CD14-positive monocyte (primary cell): ENCODE results near the gene HTR6. TPM values are rescaled to one million over a fixed set of nuclear protein-coding genes. Genes with fewer than 3 reads are reported as not detected.

Experiments
- DNase-seq, 3 donors: peaks; one replicate each; pipeline ENCODE4 v3.0.0-alpha.2; 2011 to 2022
- H2AFZ ChIP-seq: 2 replicates; pipeline ENCODE4 v1.6.0; 2012; ENCODE audit warnings: mild to moderate bottlenecking, low read depth, low read length, inconsistent platforms; ENCODE audit not compliant: insufficient read depth, poor library complexity, severe bottlenecking
- H3K27ac ChIP-seq, 2 donors: 1 replicate in 1 of 2; 2 replicates in 1 of 2; pipeline ENCODE4 v1.5.1; 2012 to 2013; ENCODE audit warnings: low read length in 2 of 2, control low read depth in 1 of 2, inconsistent platforms in 1 of 2, low read depth in 1 of 2, mild to moderate bottlenecking in 1 of 2
- H3K27me3 ChIP-seq, 2 donors: one replicate each; pipeline versions ENCODE4 v1.6.0 to v1.6.1; 2011 to 2013; ENCODE audit warnings: low read length in 2 of 2; ENCODE audit not compliant: control insufficient read depth in 2 of 2, insufficient read depth in 2 of 2
- H3K36me3 ChIP-seq, 2 donors: replicated peaks in 1 of 2; 1 replicate in 1 of 2; 2 replicates in 1 of 2; pipeline versions ENCODE4 v1.5.1 to v1.6.1; 2012 to 2013; ENCODE audit warnings: low read length in 2 of 2, control low read depth in 1 of 2, inconsistent platforms in 1 of 2, mild to moderate bottlenecking in 1 of 2; ENCODE audit not compliant: insufficient read depth in 2 of 2, control insufficient read depth in 1 of 2
- H3K4me1 ChIP-seq, 2 donors: 1 replicate in 1 of 2; 2 replicates in 1 of 2; pipeline versions ENCODE4 v1.5.1 to v1.6.1; 2012 to 2013; ENCODE audit warnings: low read length in 2 of 2, control low read depth in 1 of 2, inconsistent platforms in 1 of 2, mild to moderate bottlenecking in 1 of 2, moderate library complexity in 1 of 2; ENCODE audit not compliant: insufficient read depth in 2 of 2, control insufficient read depth in 1 of 2
- H3K4me2 ChIP-seq: replicated peaks from 2 replicates; pipeline ENCODE3; 2012; ENCODE audit warnings: low read length, moderate library complexity, mild to moderate bottlenecking; ENCODE audit not compliant: poor library complexity, severe bottlenecking; ENCODE audit errors: extremely low read depth
- H3K4me3 ChIP-seq, 3 experiments: fragments of 200-600 bp in 1 of 3; sonication (generic) in 1 of 3; replicated peaks in 1 of 3; 1 replicate in 2 of 3; 2 replicates in 1 of 3; pipeline ENCODE4 v1.5.1; 2011 to 2013; ENCODE audit warnings: low read length in 3 of 3, mild to moderate bottlenecking in 3 of 3, control low read depth in 2 of 3, low read depth in 2 of 3, inconsistent platforms in 1 of 3, moderate library complexity in 1 of 3
- H3K79me2 ChIP-seq: 2 replicates; pipeline ENCODE4 v1.6.0; 2012; ENCODE audit warnings: mild to moderate bottlenecking, control low read depth, inconsistent platforms, low read length, moderate library complexity; ENCODE audit not compliant: insufficient read depth
- H3K9ac ChIP-seq: 2 replicates; pipeline ENCODE4 v1.6.0; 2017; ENCODE audit warnings: low read length, mild to moderate bottlenecking; ENCODE audit not compliant: insufficient read depth, poor library complexity, severe bottlenecking
- H3K9me3 ChIP-seq, 2 donors: replicated peaks in 1 of 2; 1 replicate in 1 of 2; 2 replicates in 1 of 2; pipeline versions ENCODE4 v1.5.1 to v1.6.1; 2012 to 2013; ENCODE audit warnings: low read length in 2 of 2, control low read depth in 1 of 2; ENCODE audit not compliant: control insufficient read depth in 1 of 2, insufficient read depth in 1 of 2
- H4K20me1 ChIP-seq: 2 replicates; pipeline ENCODE4 v1.6.0; 2012; ENCODE audit warnings: mild to moderate bottlenecking, low read length, control low read depth, moderate library complexity; ENCODE audit not compliant: insufficient read depth
- H3K27ac Mint-ChIP-seq, 7 donors: one replicate each; pipeline ENCODE4 v1.8.0; 2020; ENCODE audit warnings: mild to moderate bottlenecking in 7 of 7, mixed read lengths in 7 of 7, moderate library complexity in 6 of 7, inconsistent platforms in 2 of 7
- H3K27me3 Mint-ChIP-seq, 3 donors: one replicate each; pipeline ENCODE4 v1.8.0; 2021 to 2022; ENCODE audit warnings: low read depth in 3 of 3, mild to moderate bottlenecking in 3 of 3, mixed read lengths in 3 of 3, moderate library complexity in 3 of 3, inconsistent platforms in 1 of 3
- H3K36me3 Mint-ChIP-seq, 2 donors: one replicate each; pipeline ENCODE4 v1.8.0; 2020; ENCODE audit warnings: mixed read lengths in 2 of 2, inconsistent platforms in 1 of 2, mild to moderate bottlenecking in 1 of 2
- H3K4me1 Mint-ChIP-seq: one replicate; pipeline ENCODE4 v1.8.0; 2020; ENCODE audit warnings: mild to moderate bottlenecking, mixed read lengths
- H3K4me3 Mint-ChIP-seq, 2 donors: one replicate each; pipeline ENCODE4 v1.8.0; 2020; ENCODE audit warnings: mild to moderate bottlenecking in 2 of 2, mixed read lengths in 2 of 2, moderate library complexity in 1 of 2
- H3K9me3 Mint-ChIP-seq, 7 donors: one replicate each; pipeline ENCODE4 v1.8.0; 2020 to 2022; ENCODE audit warnings: mixed read lengths in 7 of 7, mild to moderate bottlenecking in 6 of 7, moderate library complexity in 6 of 7, inconsistent platforms in 2 of 7
- WGBS: methylation state at CpG from one replicate; pipeline ENCODE4 v1.1.5; 2013; ENCODE audit warnings: missing lambda C conversion rate; ENCODE audit not compliant: insufficient coverage; 5-methylcytosine and 5-hydroxymethylcytosine counted together
- intact Hi-C, 2 donors: fragments of 100-400 bp; cut with micrococcal nuclease; formaldehyde crosslinking; loops; one replicate each; pipeline versions ENCODE4 v1.15.0 to v1.15.1; 2023
- polyA plus RNA-seq, 3 donors: library from polyadenylated mRNA; depleted of rRNA in 1 of 3; unstranded in 2 of 3; stranded (reverse) in 1 of 3; fragments of 300-500 nt in 2 of 3; fragments of >200 nt in 1 of 3; fragmentation: Illumina TruSeq in 2 of 3; gene quantifications; 1 replicate in 2 of 3; 2 replicates in 1 of 3; pipeline ENCODE4 v1.2.3, GENCODE V29; 2012 to 2021
- TF ChIP-seq, protein P1 (sequence below): fragments of 200-600 bp; IDR thresholded peaks from one replicate; pipeline ENCODE4 v1.8.0; 2022; ENCODE audit warnings: antibody characterized with exemption, mild to moderate bottlenecking

The HTR6 gene
- polyA plus RNA-seq, 3 donors = not detected

DNA sequence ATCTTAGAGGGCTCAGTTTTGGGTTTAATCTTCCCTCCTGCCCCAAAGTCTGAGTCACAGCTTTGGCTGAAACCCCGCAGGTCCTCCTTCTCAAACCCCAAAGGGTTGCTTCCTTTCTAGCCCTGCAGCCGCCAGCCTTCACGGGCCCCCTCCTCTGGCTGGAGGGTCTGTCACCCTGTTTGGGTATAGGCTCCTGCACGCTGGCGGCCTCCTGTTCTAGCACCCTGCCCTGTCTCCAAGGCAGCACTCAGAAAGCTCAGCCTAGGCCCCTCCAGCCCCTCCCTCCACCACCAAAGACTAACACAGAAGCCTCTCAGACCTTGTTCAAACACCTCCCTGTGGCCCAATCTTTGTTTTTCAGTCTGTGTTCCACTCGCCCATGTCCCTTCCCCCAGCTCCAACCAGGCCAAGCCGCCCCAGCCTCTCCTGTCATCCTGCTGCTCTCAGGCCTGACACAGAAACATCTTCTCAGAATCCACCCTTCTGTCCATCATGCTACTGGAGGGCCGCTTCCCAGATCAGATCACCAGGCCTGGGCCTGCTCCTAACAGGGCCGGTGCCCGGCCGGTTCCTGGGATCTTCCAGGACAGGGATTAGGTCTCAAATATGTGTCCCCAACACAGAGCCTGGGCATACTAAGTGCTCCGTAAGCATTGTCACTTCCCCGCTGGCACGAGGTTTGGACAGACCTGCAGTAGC lies 35.6 kb downstream of the HTR6 start:
- peaks cover 3 to 29% of the 10 kb centered on the region in 2 donors for H3K36me3 ChIP-seq
- Mint-ChIP-seq H3K4me1 (peaks cover 6% of the 10 kb centered on the region), H3K9me3 (peaks cover 0 to 5% (median 4%) of the 10 kb centered on the region in 7 donors), H3K36me3 (peaks cover 36 to 39% of the 10 kb centered on the region in 2 donors), H3K27me3 (peaks cover 0 to 2% (median 0%) of the 10 kb centered on the region in 3 donors), H3K4me3 (no peak overlapping the region), H3K27ac (peak overlapping the region in 1 of 7 donors; percentile 47)
- no peak overlapping the region for H3K4me2 ChIP-seq
- no peak overlapping the region for H3K9ac ChIP-seq
- H3K9me3 ChIP-seq = no peaks in the 10 kb centered on the region
- TF ChIP-seq, protein P1, sequence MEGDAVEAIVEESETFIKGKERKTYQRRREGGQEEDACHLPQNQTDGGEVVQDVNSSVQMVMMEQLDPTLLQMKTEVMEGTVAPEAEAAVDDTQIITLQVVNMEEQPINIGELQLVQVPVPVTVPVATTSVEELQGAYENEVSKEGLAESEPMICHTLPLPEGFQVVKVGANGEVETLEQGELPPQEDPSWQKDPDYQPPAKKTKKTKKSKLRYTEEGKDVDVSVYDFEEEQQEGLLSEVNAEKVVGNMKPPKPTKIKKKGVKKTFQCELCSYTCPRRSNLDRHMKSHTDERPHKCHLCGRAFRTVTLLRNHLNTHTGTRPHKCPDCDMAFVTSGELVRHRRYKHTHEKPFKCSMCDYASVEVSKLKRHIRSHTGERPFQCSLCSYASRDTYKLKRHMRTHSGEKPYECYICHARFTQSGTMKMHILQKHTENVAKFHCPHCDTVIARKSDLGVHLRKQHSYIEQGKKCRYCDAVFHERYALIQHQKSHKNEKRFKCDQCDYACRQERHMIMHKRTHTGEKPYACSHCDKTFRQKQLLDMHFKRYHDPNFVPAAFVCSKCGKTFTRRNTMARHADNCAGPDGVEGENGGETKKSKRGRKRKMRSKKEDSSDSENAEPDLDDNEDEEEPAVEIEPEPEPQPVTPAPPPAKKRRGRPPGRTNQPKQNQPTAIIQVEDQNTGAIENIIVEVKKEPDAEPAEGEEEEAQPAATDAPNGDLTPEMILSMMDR = no peak
- intact Hi-C loops = no loop called here
- no peak overlapping the region for H3K27ac ChIP-seq
- no peaks in the 10 kb centered on the region for H3K4me1 ChIP-seq
- no peaks in the 10 kb centered on the region for H3K79me2 ChIP-seq
- no peak for DNase-seq
- no peaks in the 10 kb centered on the region for H3K27me3 ChIP-seq
- no peaks in the 10 kb centered on the region for H4K20me1 ChIP-seq
- WGBS = 92% methylated on average over 14 of the region's 14 CpGs
- no peak overlapping the region for H3K4me3 ChIP-seq
- no peak overlapping the region for H2AFZ ChIP-seq

DNA sequence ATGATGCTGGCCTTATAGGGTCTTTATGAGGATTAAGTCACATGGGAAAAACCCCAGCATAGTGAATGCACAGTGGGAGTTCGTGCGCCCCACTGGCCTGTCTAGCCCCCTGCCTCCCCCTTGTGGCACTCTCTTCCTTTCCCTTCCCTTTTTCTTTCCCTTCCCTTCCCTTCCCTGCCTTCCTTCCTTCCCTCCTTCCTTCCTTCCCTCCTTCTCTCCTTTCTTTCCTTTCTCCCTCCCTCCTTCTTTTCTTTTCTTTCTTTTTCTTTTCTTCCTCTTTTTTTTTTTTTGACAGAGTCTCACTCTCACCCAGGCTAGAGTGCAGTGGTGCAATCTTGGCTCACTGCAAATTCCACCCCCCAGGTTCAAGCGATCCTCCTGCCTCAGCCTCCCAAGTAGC lies 38.6 kb downstream of the HTR6 start:
- DNase-seq = no peak
- Mint-ChIP-seq H3K36me3 (peaks cover 28 to 39% of the 10 kb centered on the region in 2 donors), H3K27ac (peak overlapping the region in 1 of 7 donors; percentile 37), H3K27me3 (peaks cover 0 to 2% (median 0%) of the 10 kb centered on the region in 3 donors), H3K4me3 (no peak overlapping the region), H3K9me3 (peaks cover 0 to 3% (median 0%) of the 10 kb centered on the region in 7 donors), H3K4me1 (no peaks in the 10 kb centered on the region)
- no peak overlapping the region for H3K4me2 ChIP-seq
- no peak overlapping the region for H2AFZ ChIP-seq
- H3K9me3 ChIP-seq = no peaks in the 10 kb centered on the region
- no peak overlapping the region for H3K27ac ChIP-seq
- no peak overlapping the region for H3K4me3 ChIP-seq
- WGBS = 100% methylated on average over 1 of the region's 3 CpGs
- intact Hi-C loops = no loop called here
- H3K27me3 ChIP-seq = no peaks in the 10 kb centered on the region
- H3K9ac ChIP-seq = no peak overlapping the region
- H4K20me1 ChIP-seq = no peaks in the 10 kb centered on the region
- peaks cover 3 to 26% of the 10 kb centered on the region in 2 donors for H3K36me3 ChIP-seq
- H3K4me1 ChIP-seq = no peaks in the 10 kb centered on the region
- TF ChIP-seq, protein P1 = no peak
- H3K79me2 ChIP-seq = no peaks in the 10 kb centered on the region
